Measurements from ENCODE around the gene EMILIN1. TPM values are rescaled to one million over a fixed set of nuclear protein-coding genes. Genes with fewer than 3 reads are reported as not detected.

EMILIN1 gene
- total and polyA plus RNA-seq, 10 of the 15 experiments (the other 5 are each of a cell fraction or from before 2014, with no cell fraction given) = 0.01 to 2.3 (median 1.2) TPM; not detected in 2

GRCh38 chr2:27123302-27124150 lies 45.1 kb downstream of the EMILIN1 start, which contains the start of gene ABHD1 (continued):
- TF ChIP-seq NFYB (IDR thresholded peaks at IDR 0.05; ENCODE audit: insufficient read depth, low read depth, low read length) (0 out of 2 replicates have a peak, but pooled peaks have one; percentile 14), NR2C1 (IDR thresholded peaks at IDR 0.05) (0 out of 2 replicates have a peak, but pooled peaks have one; percentile 3), GATAD2B (conservative IDR thresholded peaks at IDR 0.05; ENCODE audit: low read depth) (0 out of 2 replicates have a peak, but pooled peaks have one; percentile 36), MXI1 (IDR thresholded peaks at IDR 0.05; ENCODE audit: low read depth, low read length) (no peak)

GRCh38 chr2:27125104-27125503 lies 46.7 kb downstream of the EMILIN1 start:
- 84% methylated on average over 2 of the region's 3 CpGs for WGBS (ENCODE audit: insufficient coverage, insufficient replicate concordance, low lambda C conversion rate, missing lambda C conversion rate)

More at GRCh38 chr2:27125104-27125503, 46.7 kb downstream of the EMILIN1 start:
- Histone ChIP-seq H3K9ac (ENCODE audit: control insufficient read depth, insufficient read depth, low read length) (no peak overlapping the region), H3K4me3 (no peak overlapping the region), H2AFZ (ENCODE audit: control insufficient read depth, low read depth, low read length) (no peak overlapping the region), H3K9me3 (replicated peaks; ENCODE audit: control insufficient read depth, insufficient read depth, low read length) (no peaks in the 10 kb centered on the region), H3K27ac (ENCODE audit: control insufficient read depth, insufficient read depth) (no peak overlapping the region), H4K20me1 (ENCODE audit: control insufficient read depth, insufficient read depth) (no peaks in the 10 kb centered on the region), H3K4me2 (ENCODE audit: control insufficient read depth, insufficient read depth) (no peak overlapping the region), H3K27me3 (replicated peaks in 1 of 2; ENCODE audit: control insufficient read depth in 2 of 2, insufficient read depth in 2 of 2, low read length in 1 of 2) (peaks cover 0 to 3% of the 10 kb centered on the region in 2 experiments; a peak in 1 of 4 replicates), H3K36me3 (ENCODE audit: control insufficient read depth in 2 of 2, insufficient read depth in 2 of 2, low read length in 1 of 2) (no peaks in the 10 kb centered on the region; a peak in 1 of 4 replicates), H3K79me2 (ENCODE audit: control insufficient read depth, insufficient read depth, low read length) (no peaks in the 10 kb centered on the region), H3K4me1 (ENCODE audit: control insufficient read depth, insufficient read depth, low read length) (peaks cover 5% of the 10 kb centered on the region; the same call in 1 of the 2 replicates)
- ATAC-seq = no peak
- intact Hi-C loops (cut with micrococcal nuclease; ENCODE audit: unreplicated experiment) = no loop called here
- no peak for DNase-seq (ENCODE audit: low read depth, low spot score)
- in situ Hi-C loops (cut with MboI) = no loop called here
- FAIRE-seq = no peak
- no peak for TF ChIP-seq EP300 (IDR thresholded peaks at IDR 0.05; ENCODE audit: borderline replicate concordance in 1 of 2, control insufficient read depth in 1 of 2, low read depth in 2 of 2, low read length in 2 of 2)
- TF ChIP-seq TARDBP (IDR thresholded peaks at IDR 0.05; ENCODE audit: borderline replicate concordance) = no peak
- no peak for TF ChIP-seq ESRRA (IDR thresholded peaks at IDR 0.05; ENCODE audit: low read length)
- TF ChIP-seq ZNF217 (IDR thresholded peaks at IDR 0.05) = no peak
- CTCF ChIA-PET = interaction anchor here (1.2 to 1.7 kb wide), 2 partner anchors 8 to 11 kb away, joined by 4 to 5 read pairs; no protein-coding TSS in a partner anchor
- RAD21 ChIA-PET (ENCODE audit: unreplicated experiment) = no interaction called here
- no TSS peak for BruUV-seq (replicated peaks)
- SMC1A ChIA-PET (ENCODE audit: uncharacterized antibody, unreplicated experiment) = interaction anchor here (0.6 to 1.7 kb wide), 4 partner anchors 22 to 413 kb away, joined by 3 to 6 read pairs (median 4); no protein-coding TSS in a partner anchor
- POLR2A ChIA-PET = interaction anchor here (1.3 kb wide), 1 partner anchor 8 kb away, joined by 5 read pairs; no protein-coding TSS in a partner anchor

Data from GM12878 (cell line).